Erythroblast (primary cell): ENCODE results near the gene JAKMIP3.

Source experiments
- GATA1 ChIP-seq: IDR thresholded peaks from 2 replicates; pipeline ENCODE4 v1.6.1; 2011; ENCODE audit warnings: low read depth, mild to moderate bottlenecking, control low read depth, low read length, moderate library complexity
- POLR2A ChIP-seq: IDR thresholded peaks from 2 replicates; pipeline ENCODE4 v1.6.1; 2011; ENCODE audit warnings: mild to moderate bottlenecking, low read length

DNA sequence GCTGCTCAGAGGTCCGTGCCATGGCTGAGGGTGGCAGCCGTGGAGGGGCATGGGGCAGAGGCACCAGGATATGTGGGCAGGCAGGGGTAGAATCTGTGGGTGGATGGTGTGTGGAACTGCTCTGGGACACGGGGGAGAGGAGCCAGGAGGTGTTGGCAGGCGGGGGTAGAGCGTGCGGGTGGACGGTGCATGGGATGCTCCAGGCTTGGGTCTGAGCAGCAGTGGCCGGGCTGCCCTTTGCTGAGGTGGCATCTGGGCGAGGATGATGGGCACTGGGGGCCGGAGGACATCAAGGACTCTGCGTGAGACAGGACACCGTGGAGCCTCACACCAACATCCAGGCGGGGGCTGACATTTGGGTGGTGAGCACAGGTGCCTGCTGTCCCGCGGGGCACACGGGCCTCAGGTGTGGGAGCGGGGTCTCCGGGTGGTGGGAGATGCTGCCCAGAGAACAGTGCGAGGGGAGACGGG lies 46.2 kb downstream of the JAKMIP3 start:
- no peak for TF ChIP-seq POLR2A
- no peak for TF ChIP-seq GATA1
